ENCODE measurements around the gene PI3. TPM values are rescaled to one million over a fixed set of nuclear protein-coding genes. Genes with fewer than 3 reads are reported as not detected.
"Not testable (repeated sequence)": the region's sequence is repeated elsewhere in the genome, so short reads cannot be mapped to it uniquely, and the experiment has no call there.

PI3 gene
- total RNA-seq, 1 experiment from 2014 or later: not detected

DNA sequence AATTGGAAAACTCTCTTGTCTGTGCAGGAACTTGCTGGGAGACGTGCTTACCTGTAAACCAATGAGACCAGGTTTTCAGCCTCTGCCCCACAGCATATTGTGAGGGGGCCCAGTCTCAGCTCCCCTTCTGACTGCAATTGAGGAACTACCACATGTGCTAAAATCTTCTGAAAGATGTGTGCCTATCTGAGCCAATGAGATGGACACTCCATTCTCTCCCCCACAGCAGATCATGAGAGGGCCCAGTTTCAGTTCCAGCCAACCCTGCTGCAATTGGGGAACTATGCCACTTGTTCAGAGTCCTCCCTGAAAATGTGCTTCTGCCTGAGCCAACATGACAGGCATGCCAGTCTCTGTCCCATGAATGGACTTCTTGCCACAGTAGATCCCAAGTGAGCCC is 20.9 kb upstream of the PI3 start:
- no peak overlapping the region for H3K27ac ChIP-seq (ENCODE audit: low read length)
- POLR2A ChIA-PET: no interaction called here
- H3K36me3 ChIP-seq (ENCODE audit: control insufficient read depth, insufficient read depth, low read length): no peaks in the 10 kb centered on the region
- no peak for TF ChIP-seq POLR2AphosphoS5 (IDR thresholded peaks at IDR 0.05; ENCODE audit: low read depth, low read length)
- TF ChIP-seq, protein P1, sequence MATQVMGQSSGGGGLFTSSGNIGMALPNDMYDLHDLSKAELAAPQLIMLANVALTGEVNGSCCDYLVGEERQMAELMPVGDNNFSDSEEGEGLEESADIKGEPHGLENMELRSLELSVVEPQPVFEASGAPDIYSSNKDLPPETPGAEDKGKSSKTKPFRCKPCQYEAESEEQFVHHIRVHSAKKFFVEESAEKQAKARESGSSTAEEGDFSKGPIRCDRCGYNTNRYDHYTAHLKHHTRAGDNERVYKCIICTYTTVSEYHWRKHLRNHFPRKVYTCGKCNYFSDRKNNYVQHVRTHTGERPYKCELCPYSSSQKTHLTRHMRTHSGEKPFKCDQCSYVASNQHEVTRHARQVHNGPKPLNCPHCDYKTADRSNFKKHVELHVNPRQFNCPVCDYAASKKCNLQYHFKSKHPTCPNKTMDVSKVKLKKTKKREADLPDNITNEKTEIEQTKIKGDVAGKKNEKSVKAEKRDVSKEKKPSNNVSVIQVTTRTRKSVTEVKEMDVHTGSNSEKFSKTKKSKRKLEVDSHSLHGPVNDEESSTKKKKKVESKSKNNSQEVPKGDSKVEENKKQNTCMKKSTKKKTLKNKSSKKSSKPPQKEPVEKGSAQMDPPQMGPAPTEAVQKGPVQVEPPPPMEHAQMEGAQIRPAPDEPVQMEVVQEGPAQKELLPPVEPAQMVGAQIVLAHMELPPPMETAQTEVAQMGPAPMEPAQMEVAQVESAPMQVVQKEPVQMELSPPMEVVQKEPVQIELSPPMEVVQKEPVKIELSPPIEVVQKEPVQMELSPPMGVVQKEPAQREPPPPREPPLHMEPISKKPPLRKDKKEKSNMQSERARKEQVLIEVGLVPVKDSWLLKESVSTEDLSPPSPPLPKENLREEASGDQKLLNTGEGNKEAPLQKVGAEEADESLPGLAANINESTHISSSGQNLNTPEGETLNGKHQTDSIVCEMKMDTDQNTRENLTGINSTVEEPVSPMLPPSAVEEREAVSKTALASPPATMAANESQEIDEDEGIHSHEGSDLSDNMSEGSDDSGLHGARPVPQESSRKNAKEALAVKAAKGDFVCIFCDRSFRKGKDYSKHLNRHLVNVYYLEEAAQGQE (IDR thresholded peaks at IDR 0.05; ENCODE audit: insufficient read depth in 1 of 2, low read depth in 2 of 2, low read length in 1 of 2): no peak
- TF ChIP-seq SIN3A (IDR thresholded peaks at IDR 0.05; ENCODE audit: borderline replicate concordance, insufficient read depth, low read depth, low read length): no peak
- TF ChIP-seq, protein P2, sequence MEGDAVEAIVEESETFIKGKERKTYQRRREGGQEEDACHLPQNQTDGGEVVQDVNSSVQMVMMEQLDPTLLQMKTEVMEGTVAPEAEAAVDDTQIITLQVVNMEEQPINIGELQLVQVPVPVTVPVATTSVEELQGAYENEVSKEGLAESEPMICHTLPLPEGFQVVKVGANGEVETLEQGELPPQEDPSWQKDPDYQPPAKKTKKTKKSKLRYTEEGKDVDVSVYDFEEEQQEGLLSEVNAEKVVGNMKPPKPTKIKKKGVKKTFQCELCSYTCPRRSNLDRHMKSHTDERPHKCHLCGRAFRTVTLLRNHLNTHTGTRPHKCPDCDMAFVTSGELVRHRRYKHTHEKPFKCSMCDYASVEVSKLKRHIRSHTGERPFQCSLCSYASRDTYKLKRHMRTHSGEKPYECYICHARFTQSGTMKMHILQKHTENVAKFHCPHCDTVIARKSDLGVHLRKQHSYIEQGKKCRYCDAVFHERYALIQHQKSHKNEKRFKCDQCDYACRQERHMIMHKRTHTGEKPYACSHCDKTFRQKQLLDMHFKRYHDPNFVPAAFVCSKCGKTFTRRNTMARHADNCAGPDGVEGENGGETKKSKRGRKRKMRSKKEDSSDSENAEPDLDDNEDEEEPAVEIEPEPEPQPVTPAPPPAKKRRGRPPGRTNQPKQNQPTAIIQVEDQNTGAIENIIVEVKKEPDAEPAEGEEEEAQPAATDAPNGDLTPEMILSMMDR (IDR thresholded peaks at IDR 0.05): no peak
- TF ChIP-seq TCF7L2 (IDR thresholded peaks at IDR 0.05; ENCODE audit: low read depth, low read length): no peak
- ATAC-seq (no peak), DNase-seq (ENCODE audit: low read depth, low spot score) (no peak)
- in situ Hi-C loops (cut with HindIII; ENCODE audit: low pct_unique_long_range_greater_than_20kb, low sequenced_read_pairs) (no loop called here), intact Hi-C loops (cut with micrococcal nuclease; ENCODE audit: unreplicated experiment) (no loop called here)
- H3K27me3 ChIP-seq (ENCODE audit: control insufficient read depth, insufficient read depth, low read length): peaks cover 2% of the 10 kb centered on the region
- H3K9me3 ChIP-seq (ENCODE audit: control insufficient read depth, insufficient read depth, low read depth, low read length): no peaks in the 10 kb centered on the region
- H3K4me1 ChIP-seq (ENCODE audit: control insufficient read depth, insufficient read depth, low read length): no peaks in the 10 kb centered on the region
- H3K4me3 ChIP-seq (ENCODE audit: low read depth in 2 of 2, low read length in 2 of 2): no peak overlapping the region
- no TSS peak for BruUV-seq (replicated peaks)
- CTCF ChIA-PET: no interaction called here

DNA sequence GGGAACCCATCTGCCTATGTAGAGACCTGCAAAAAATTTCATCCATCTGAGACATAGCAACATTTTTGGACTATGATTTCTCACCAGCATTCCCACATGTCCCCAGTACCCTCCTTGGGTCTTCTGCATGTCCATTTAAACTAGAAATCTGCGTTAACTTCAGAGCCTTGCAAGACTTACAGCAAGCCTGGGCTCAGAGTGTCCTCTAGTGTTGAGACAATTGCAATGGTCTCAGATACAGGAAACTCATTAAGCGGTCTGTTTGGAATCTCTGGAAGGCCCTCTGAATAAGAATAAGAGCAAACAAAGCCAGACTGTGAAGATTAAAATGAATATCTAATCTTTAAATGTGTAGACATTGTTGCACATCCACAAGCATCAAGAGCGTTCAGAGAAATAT is 20.5 kb upstream of the PI3 start:
- intact Hi-C loops (cut with micrococcal nuclease; ENCODE audit: unreplicated experiment): no loop called here
- Histone ChIP-seq H3K9me3 (ENCODE audit: control insufficient read depth, insufficient read depth, low read depth, low read length) (no peaks in the 10 kb centered on the region), H3K36me3 (ENCODE audit: control insufficient read depth, insufficient read depth, low read length) (no peaks in the 10 kb centered on the region), H3K27me3 (ENCODE audit: control insufficient read depth, insufficient read depth, low read length) (peaks cover 2% of the 10 kb centered on the region), H3K27ac (ENCODE audit: low read length) (no peak overlapping the region), H3K4me3 (ENCODE audit: low read depth in 2 of 2, low read length in 2 of 2) (no peak overlapping the region), H3K4me1 (ENCODE audit: control insufficient read depth, insufficient read depth, low read length) (no peaks in the 10 kb centered on the region)
- no TSS peak for BruUV-seq (replicated peaks)
- DNase-seq (ENCODE audit: low read depth, low spot score): no peak
- ChIA-PET POLR2A (no interaction called here), CTCF (no interaction called here)
- TF ChIP-seq POLR2AphosphoS5 (IDR thresholded peaks at IDR 0.05; ENCODE audit: low read depth, low read length): no peak
- TF ChIP-seq, protein P2 (IDR thresholded peaks at IDR 0.05): peak; percentile 19
- TF ChIP-seq, protein P1 (IDR thresholded peaks at IDR 0.05; ENCODE audit: insufficient read depth in 1 of 2, low read depth in 2 of 2, low read length in 1 of 2): no peak
- no peak for TF ChIP-seq TCF7L2 (IDR thresholded peaks at IDR 0.05; ENCODE audit: low read depth, low read length)
- no peak for TF ChIP-seq SIN3A (IDR thresholded peaks at IDR 0.05; ENCODE audit: borderline replicate concordance, insufficient read depth, low read depth, low read length)
- no peak for ATAC-seq
- in situ Hi-C loops (cut with HindIII; ENCODE audit: low pct_unique_long_range_greater_than_20kb, low sequenced_read_pairs): no loop called here

DNA sequence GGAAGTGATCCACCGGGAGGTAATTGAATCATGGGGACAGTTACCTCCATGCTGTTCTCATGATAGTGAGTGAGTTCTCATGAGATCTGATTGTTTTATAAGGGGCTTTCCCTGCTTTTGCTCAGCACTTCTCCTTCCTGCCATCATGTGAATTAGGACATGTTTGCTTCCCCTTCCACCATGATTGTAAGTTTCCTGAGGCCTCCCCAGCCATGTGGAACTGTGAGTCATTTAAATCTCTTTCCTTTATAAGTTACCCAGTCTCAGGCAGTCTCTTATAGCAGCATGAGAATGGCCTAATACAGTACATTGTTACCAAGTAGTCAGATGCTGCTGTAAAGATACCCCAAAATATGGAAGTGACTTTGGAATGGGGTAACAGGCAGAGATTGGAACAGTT is 19.9 kb upstream of the PI3 start:
- CTCF ChIA-PET; BruUV-seq (replicated peaks); H3K27ac ChIP-seq (ENCODE audit: low read length); H3K9me3 ChIP-seq (ENCODE audit: control insufficient read depth, insufficient read depth, low read depth, low read length); in situ Hi-C loops (cut with HindIII; ENCODE audit: low pct_unique_long_range_greater_than_20kb, low sequenced_read_pairs); POLR2A ChIA-PET; H3K27me3 ChIP-seq (ENCODE audit: control insufficient read depth, insufficient read depth, low read length); H3K36me3 ChIP-seq (ENCODE audit: control insufficient read depth, insufficient read depth, low read length); H3K4me1 ChIP-seq (ENCODE audit: control insufficient read depth, insufficient read depth, low read length); ATAC-seq; intact Hi-C loops (cut with micrococcal nuclease; ENCODE audit: unreplicated experiment); DNase-seq (ENCODE audit: low read depth, low spot score); H3K4me3 ChIP-seq (ENCODE audit: low read depth in 2 of 2, low read length in 2 of 2): not testable (repeated sequence)

Measured in Panc1 (cell line).